B cell (primary cell): ENCODE results near the gene KISS1R. TPM values are rescaled to one million over a fixed set of nuclear protein-coding genes. Genes with fewer than 3 reads are reported as not detected.
A peak's percentile ranks its signal among the peaks of the same experiment; 100 is the strongest.

ENCODE experiments used
- ATAC-seq: fragments of 200-7000 bp; cut with Tn5 transposase; one replicate; pipeline ENCODE4 v1.10.0; 2021; ENCODE audit warnings: low read depth, mild to moderate bottlenecking, moderate number of reproducible peaks, moderate library complexity
- CTCF ChIA-PET: fragments of 350-600 bp; sonication (Branson Sonifier 250); formaldehyde crosslinking; loops from one replicate; lab custom pipeline; 2021; ENCODE audit warnings: antibody characterized with exemption, inconsistent platforms; lab: Charles Lee
- POLR2A ChIA-PET: fragments of 350-600 bp; sonication (Branson Sonifier 250); formaldehyde crosslinking; loops from one replicate; lab custom pipeline; 2021; ENCODE audit warnings: antibody characterized with exemption; lab: Charles Lee
- DNase-seq: peaks from one replicate; pipeline ENCODE4 v3.0.0; 2013
- H2AFZ ChIP-seq: 2 replicates; pipeline ENCODE4 v1.6.1; 2012; ENCODE audit warnings: mild to moderate bottlenecking, low read depth, low read length; ENCODE audit not compliant: insufficient read depth, poor library complexity, severe bottlenecking
- H3K27ac ChIP-seq, 2 donors: 1 replicate in 1 of 2; 2 replicates in 1 of 2; pipeline ENCODE4 v1.5.1; 2012 to 2013; ENCODE audit warnings: low read length in 2 of 2, mild to moderate bottlenecking in 2 of 2, moderate library complexity in 1 of 2
- H3K27me3 ChIP-seq, 4 experiments: fragments of 200-600 bp in 1 of 4; sonication (generic) in 1 of 4; replicated peaks in 1 of 4; 1 replicate in 2 of 4; 2 replicates in 2 of 4; pipeline versions ENCODE4 v1.6.1 to v1.7.0; 2013 to 2016; ENCODE audit warnings: low read length in 3 of 4, mild to moderate bottlenecking in 2 of 4, mixed read lengths in 1 of 4, moderate library complexity in 1 of 4; ENCODE audit not compliant: insufficient read depth in 4 of 4, control insufficient read depth in 3 of 4; ENCODE audit errors: control extremely low read depth in 1 of 4
- H3K36me3 ChIP-seq, 2 experiments: replicated peaks in 1 of 2; 1 replicate in 1 of 2; 2 replicates in 1 of 2; pipeline versions ENCODE4 v1.6.1 to v1.7.1; 2013; ENCODE audit warnings: low read length in 1 of 2; ENCODE audit not compliant: insufficient read depth in 2 of 2, control insufficient read depth in 1 of 2; ENCODE audit errors: control extremely low read depth in 1 of 2, extremely low read depth in 1 of 2
- H3K4me1 ChIP-seq, 2 donors: fragments of 200-600 bp in 1 of 2; sonication (generic) in 1 of 2; 1 replicate in 1 of 2; 2 replicates in 1 of 2; pipeline versions ENCODE4 v1.5.1 to v1.6.1; 2013 to 2017; ENCODE audit warnings: low read length in 2 of 2; ENCODE audit not compliant: control insufficient read depth in 2 of 2, insufficient read depth in 2 of 2
- H3K4me2 ChIP-seq: replicated peaks from 2 replicates; pipeline ENCODE3; 2012; ENCODE audit warnings: mild to moderate bottlenecking, low read depth, low read length; ENCODE audit not compliant: poor library complexity, severe bottlenecking
- H3K4me3 ChIP-seq, 5 experiments: fragments of 200-600 bp in 1 of 5; sonication (generic) in 1 of 5; 1 replicate in 3 of 5; 2 replicates in 2 of 5; pipeline versions ENCODE4 v1.5.1 to v1.7.0; 2011 to 2016; ENCODE audit warnings: low read length in 4 of 5, mild to moderate bottlenecking in 4 of 5, low read depth in 2 of 5, control low read depth in 1 of 5, moderate library complexity in 1 of 5; ENCODE audit not compliant: insufficient read depth in 1 of 5; ENCODE audit errors: control extremely low read depth in 1 of 5, extremely low read depth in 1 of 5
- H3K79me2 ChIP-seq: fragments of 200-600 bp; sonication (generic); one replicate; pipeline ENCODE4 v1.6.0; 2016; ENCODE audit warnings: low read length; ENCODE audit not compliant: control insufficient read depth, insufficient read depth
- H3K9ac ChIP-seq: fragments of 200-600 bp; sonication (generic); 2 replicates; pipeline ENCODE4 v1.6.1; 2017; ENCODE audit warnings: mild to moderate bottlenecking, low read length, moderate library complexity
- H3K9me3 ChIP-seq, 3 donors: one replicate each; pipeline versions ENCODE4 v1.6.1 to v1.7.1; 2013; ENCODE audit warnings: low read length in 2 of 3; ENCODE audit not compliant: control insufficient read depth in 2 of 3, insufficient read depth in 1 of 3; ENCODE audit errors: control extremely low read depth in 1 of 3
- H4K20me1 ChIP-seq: 2 replicates; pipeline ENCODE4 v1.6.0; 2012; ENCODE audit warnings: mild to moderate bottlenecking, low read length; ENCODE audit not compliant: insufficient read depth, control insufficient read depth, poor library complexity, severe bottlenecking
- H3K27ac Mint-ChIP-seq: one replicate; pipeline ENCODE4 v1.8.0; 2021; ENCODE audit warnings: mixed read lengths
- H3K27me3 Mint-ChIP-seq: one replicate; pipeline ENCODE4 v1.8.0; 2021; ENCODE audit warnings: mixed read lengths
- H3K4me1 Mint-ChIP-seq: one replicate; pipeline ENCODE4 v1.8.0; 2021; ENCODE audit warnings: mixed read lengths
- H3K4me3 Mint-ChIP-seq: one replicate; pipeline ENCODE4 v1.8.0; 2021; ENCODE audit warnings: mixed read lengths
- H3K9me3 Mint-ChIP-seq: one replicate; pipeline ENCODE4 v1.8.0; 2022; ENCODE audit warnings: mixed read lengths; ENCODE audit not compliant: insufficient read depth
- CTCF ChIP-seq: fragments of 200-600 bp; IDR thresholded peaks from one replicate; pipeline ENCODE4 v1.8.0; 2022; ENCODE audit warnings: antibody characterized with exemption, mild to moderate bottlenecking
- EZH2 ChIP-seq: IDR thresholded peaks from 2 replicates; pipeline ENCODE4 v1.6.1; 2012; ENCODE audit warnings: borderline replicate concordance, low read depth, mild to moderate bottlenecking, moderate library complexity, low read length; ENCODE audit not compliant: insufficient read depth, poor library complexity, severe bottlenecking
- WGBS: methylation state at CpG from one replicate; pipeline ENCODE4 v1.1.5; 2013; ENCODE audit warnings: missing lambda C conversion rate; ENCODE audit not compliant: insufficient coverage; 5-methylcytosine and 5-hydroxymethylcytosine counted together
- intact Hi-C: fragments of 100-400 bp; cut with micrococcal nuclease; formaldehyde crosslinking; loops from one replicate; pipeline ENCODE4 v1.10.0; 2022
- polyA plus RNA-seq: library from polyadenylated mRNA; depleted of rRNA; stranded (reverse); fragments of >200 nt; gene quantifications from 2 replicates; pipeline ENCODE4 v1.2.3, GENCODE V29; 2012
- total RNA-seq, 2 donors: library from RNA; stranded (reverse); fragments of 120-200 nt in 1 of 2; gene quantifications; 1 replicate in 1 of 2; 2 replicates in 1 of 2; pipeline versions ENCODE4 v1.2.3 to v1.2.4, GENCODE V29; 2013 to 2022

KISS1R gene
- total and polyA plus RNA-seq, 2 donors (not counting 1 experiment from before 2014, with no cell fraction given) = 0.79 to 1.3 TPM

GRCh38 chr19:924553-925086, 7.5 kb downstream of the KISS1R start:
- Histone ChIP-seq H3K4me1 (peaks cover 21 to 43% of the 10 kb centered on the region in 2 donors), H3K79me2 (peaks cover 17% of the 10 kb centered on the region), H4K20me1 (no peaks in the 10 kb centered on the region), H3K9me3 (no peaks in the 10 kb centered on the region), H3K9ac (peak overlapping the region; percentile 94), H3K36me3 (no peaks in the 10 kb centered on the region), H3K4me3 (peak overlapping the region; percentile 58 to 94 (median 86)), H3K27me3 (no peaks in the 10 kb centered on the region), H3K27ac (peak overlapping the region in 1 of 2 donors; percentile 94), H2AFZ (peak overlapping the region; percentile 97), H3K4me2 (peak overlapping the region; percentile 98)
- H3K27ac Mint-ChIP-seq = peak overlapping the region; percentile 81
- intact Hi-C loops = loop anchor here (1.0 to 10.0 kb wide), 6 partner anchors 17 to 268 kb away; partner anchors contain the start of genes ARHGAP45, RNF126, RNU6-2 and TMEM259
- ATAC-seq (no peak), DNase-seq (peak; percentile 55)
- POLR2A ChIA-PET = interaction anchor here (0.6 to 1.3 kb wide), 6 partner anchors 24 to 268 kb away, joined by 3 to 11 read pairs (median 4); partner anchors contain the start of gene WDR18
- H3K27me3 Mint-ChIP-seq = no peaks in the 10 kb centered on the region
- CTCF ChIA-PET = interaction anchor here (0.8 to 7.9 kb wide), 7 partner anchors 9 to 72 kb away, joined by 3 to 143 read pairs (median 11); partner anchors contain the start of genes CFD and WDR18
- peak overlapping the region; percentile 91 for H3K4me3 Mint-ChIP-seq
- H3K9me3 Mint-ChIP-seq = no peaks in the 10 kb centered on the region
- WGBS = 17% methylated on average over 20 of the region's 31 CpGs
- peaks cover 24% of the 10 kb centered on the region for H3K4me1 Mint-ChIP-seq
- TF ChIP-seq EZH2 (no peak), CTCF (no peak)

- Mint-ChIP-seq H3K27me3 (no peaks in the 10 kb centered on the region), H3K9me3 (no peaks in the 10 kb centered on the region), H3K4me3 (peak overlapping the region; percentile 91), H3K4me1 (peaks cover 24% of the 10 kb centered on the region), H3K27ac (peak overlapping the region; percentile 95)
- Histone ChIP-seq H3K36me3 (no peaks in the 10 kb centered on the region), H3K4me3 (peak overlapping the region; percentile 58 to 94 (median 86)), H3K4me2 (peak overlapping the region; percentile 98), H3K27ac (peak overlapping the region; percentile 85 to 94), H2AFZ (peak overlapping the region; percentile 97), H3K9me3 (no peaks in the 10 kb centered on the region), H3K27me3 (no peaks in the 10 kb centered on the region), H3K4me1 (peaks cover 20 to 42% of the 10 kb centered on the region in 2 donors), H4K20me1 (no peaks in the 10 kb centered on the region), H3K79me2 (peaks cover 17% of the 10 kb centered on the region), H3K9ac (peak overlapping the region; percentile 94)
- ChIA-PET CTCF (interaction anchor here (0.8 to 7.9 kb wide), 4 partner anchors 9 to 68 kb away, joined by 3 to 143 read pairs (median 44); partner anchors contain the start of genes CFD and WDR18), POLR2A (interaction anchor here (0.6 to 1.3 kb wide), 6 partner anchors 26 to 268 kb away, joined by 3 to 5 read pairs (median 3); partner anchors contain the start of gene WDR18)
- TF ChIP-seq CTCF = no peak
- no peak for TF ChIP-seq EZH2
- ATAC-seq (peak; percentile 44), DNase-seq (no peak)
- intact Hi-C loops = loop anchor here (1.0 to 10.0 kb wide), 5 partner anchors 16 to 260 kb away; partner anchors contain the start of genes ARHGAP45, RNF126, RNU6-2 and TMEM259
- WGBS = under 1% methylated on average over 39 of the region's 39 CpGs
Observed at GRCh38 chr19:925087-925525, 8.0 kb downstream of the KISS1R start.
